A549 (cell line): ENCODE measurements around the gene MLLT10.

Experiments
- ATOH8 ChIP-seq: fragments of 250-450 bp; sonication (Bioruptor Pico); IDR thresholded peaks from 2 replicates; pipeline ENCODE4 v1.5.0; 2020; ENCODE audit warnings: low read depth, mild to moderate bottlenecking, moderate library complexity
- CEBPB ChIP-seq, 2 experiments: fragments of >200 bp in 1 of 2; sonication (Bioruptor Twin) in 1 of 2; formaldehyde crosslinking in 1 of 2; IDR thresholded peaks; 2 replicates each; pipeline ENCODE4 v1.6.1; 2012 to 2016
- CTCF ChIP-seq: fragments of >200 bp; sonication (Bioruptor Twin); formaldehyde crosslinking; IDR thresholded peaks from 3 replicates; pipeline ENCODE4 v1.5.1; 2016
- EHMT2 ChIP-seq: fragments of 200-600 bp; sonication (generic); IDR thresholded peaks from 2 replicates; pipeline ENCODE4 v1.6.1; 2016; ENCODE audit warnings: antibody characterized with exemption, low read depth, mild to moderate bottlenecking, moderate library complexity
- EP300 ChIP-seq, 2 experiments: fragments of >200 bp; sonication (Bioruptor Twin); formaldehyde crosslinking; IDR thresholded peaks; 2 replicates in 1 of 2; 3 replicates in 1 of 2; pipeline ENCODE4 v1.6.1; 2016 to 2017
- MAX ChIP-seq: IDR thresholded peaks from 2 replicates; pipeline ENCODE4 v1.6.1; 2012
- MYC ChIP-seq: IDR thresholded peaks from 2 replicates; pipeline ENCODE4 v1.6.1; 2012; ENCODE audit warnings: mild to moderate bottlenecking, inconsistent platforms, low read length, improper control_type of control experiment, borderline replicate concordance
- NFE2L2 ChIP-seq: fragments of 150-350 bp; conservative IDR thresholded peaks from 2 replicates; pipeline ENCODE4 v1.6.1; 2014; ENCODE audit warnings: low read length
- POLR2A ChIP-seq: IDR thresholded peaks from 2 replicates; pipeline ENCODE4 v1.6.1; 2012; ENCODE audit warnings: mild to moderate bottlenecking, low read length
- RAD21 ChIP-seq, 2 experiments: fragments of >200 bp in 1 of 2; sonication (Bioruptor Twin) in 1 of 2; formaldehyde crosslinking in 1 of 2; IDR thresholded peaks in 1 of 2; conservative IDR thresholded peaks in 1 of 2; 2 replicates in 1 of 2; 3 replicates in 1 of 2; pipeline ENCODE4 v1.6.1; 2012 to 2018; ENCODE audit warnings: inconsistent platforms in 1 of 2
- RFX5 ChIP-seq: fragments of 450-650 bp; IDR thresholded peaks from 2 replicates; pipeline ENCODE4 v1.7.1; 2014; ENCODE audit warnings: antibody characterized with exemption, mild to moderate bottlenecking, moderate library complexity
- SMC3 ChIP-seq: fragments of >200 bp; sonication (Bioruptor Twin); formaldehyde crosslinking; IDR thresholded peaks from 3 replicates; pipeline ENCODE4 v1.6.1; 2018; ENCODE audit warnings: inconsistent platforms

- no peak for TF ChIP-seq EP300 (IDR thresholded peaks at IDR 0.05)
- TF ChIP-seq CTCF = no peak
- TF ChIP-seq CEBPB (IDR thresholded peaks at IDR 0.05) = peak; percentile 55 to 74; a peak in 3 of 4 replicates
- TF ChIP-seq RAD21 (conservative IDR thresholded peaks at IDR 0.05 in 1 of 2, IDR thresholded peaks at IDR 0.05 in 1 of 2) = no peak
- no peak for TF ChIP-seq RFX5
- no peak for TF ChIP-seq SMC3
- no peak for TF ChIP-seq EHMT2
- TF ChIP-seq NFE2L2 = no peak
- no peak for TF ChIP-seq POLR2A
- no peak for TF ChIP-seq ATOH8 (CRISPR knock-in tag)
- TF ChIP-seq MYC = no peak
- TF ChIP-seq MAX = 0 out of 2 replicates have a peak, but pooled peaks have one; percentile 8
Measured at GRCh38 chr10:21524526-21525366, 9.3 kb upstream of the MLLT10 start.
